Astrocyte of the cerebellum (primary cell): Measurements from ENCODE around the gene PRPF4.
A peak's percentile ranks its signal among the peaks of the same experiment; 100 is the strongest.

ENCODE experiments used
- DNase-seq: peaks from one replicate; pipeline ENCODE4 v3.0.0-alpha.2; 2011; ENCODE audit warnings: low read depth
- H3K4me3 ChIP-seq: 2 replicates; pipeline ENCODE4 v1.5.1; 2011; ENCODE audit warnings: mild to moderate bottlenecking, low read depth, low read length, moderate library complexity
- CTCF ChIP-seq: IDR thresholded peaks from 2 replicates; pipeline ENCODE4 v1.5.1; 2012; ENCODE audit warnings: low read length, low read depth, moderate library complexity, mild to moderate bottlenecking; ENCODE audit errors: missing control alignments
- in situ Hi-C: cut with HindIII; loops from 2 replicates; pipeline ENCODE4 v1.10.0; 2017; ENCODE audit warnings: low sequenced_read_pairs

PRPF4 gene

GRCh38 chr9:113307396-113307975, 32.0 kb downstream of the PRPF4 start:
- no peak for DNase-seq
- H3K4me3 ChIP-seq = no peak overlapping the region
- TF ChIP-seq CTCF = no peak
- in situ Hi-C loops = no loop called here

- H3K4me3 ChIP-seq = no peak overlapping the region
- peak; percentile 81 for TF ChIP-seq CTCF
- DNase-seq = peak; percentile 32
- in situ Hi-C loops = no loop called here
These were observed 33.9 kb downstream of the PRPF4 start for GRCh38 chr9:113309204-113309813.

- no peak for DNase-seq
- in situ Hi-C loops = no loop called here
- no peak overlapping the region for H3K4me3 ChIP-seq
- no peak for TF ChIP-seq CTCF
These were observed 35.1 kb downstream of the PRPF4 start for GRCh38 chr9:113310538-113310937.

- in situ Hi-C loops = no loop called here
- no peak for DNase-seq
- TF ChIP-seq CTCF = no peak
- no peak overlapping the region for H3K4me3 ChIP-seq
These were observed 36.5 kb downstream of the PRPF4 start for GRCh38 chr9:113311961-113312360.

- in situ Hi-C loops = no loop called here
- no peak overlapping the region for H3K4me3 ChIP-seq
- TF ChIP-seq CTCF = no peak
- DNase-seq = no peak
These were observed 37.8 kb downstream of the PRPF4 start for GRCh38 chr9:113313261-113313660.

- no peak for TF ChIP-seq CTCF
- in situ Hi-C loops = no loop called here
- no peak for DNase-seq
- H3K4me3 ChIP-seq = no peak overlapping the region
These were observed 39.8 kb downstream of the PRPF4 start for GRCh38 chr9:113315231-113315630.

GRCh38 chr9:113316030-113316429, 40.6 kb downstream of the PRPF4 start:
- H3K4me3 ChIP-seq = no peak overlapping the region
- no peak for DNase-seq
- in situ Hi-C loops = no loop called here
- no peak for TF ChIP-seq CTCF
